Raji (cell line): ENCODE data around the gene IPCEF1.

Source experiments
- POLR2A ChIP-seq: IDR thresholded peaks from 2 replicates; pipeline ENCODE4 v1.6.1; 2011; ENCODE audit warnings: low read depth, low read length, control low read depth; ENCODE audit not compliant: insufficient read depth

The IPCEF1 gene

GRCh38 chr6:154382740-154383139, 26.1 kb upstream of the IPCEF1 start:
- TF ChIP-seq POLR2A = no peak

GRCh38 chr6:154381548-154381947, 24.9 kb upstream of the IPCEF1 start:
- no peak for TF ChIP-seq POLR2A

GRCh38 chr6:154380741-154381140, 24.1 kb upstream of the IPCEF1 start:
- TF ChIP-seq POLR2A = no peak

- TF ChIP-seq POLR2A = no peak
These were observed 23.0 kb upstream of the IPCEF1 start for GRCh38 chr6:154379585-154379984.

- no peak for TF ChIP-seq POLR2A
These were observed 21.9 kb upstream of the IPCEF1 start for GRCh38 chr6:154378518-154378917.

GRCh38 chr6:154377726-154378125, 21.1 kb upstream of the IPCEF1 start:
- no peak for TF ChIP-seq POLR2A

GRCh38 chr6:154373971-154374370, 17.4 kb upstream of the IPCEF1 start:
- TF ChIP-seq POLR2A = no peak

GRCh38 chr6:154371281-154371680, 14.7 kb upstream of the IPCEF1 start:
- no peak for TF ChIP-seq POLR2A

- TF ChIP-seq POLR2A = no peak
These were observed 13.9 kb upstream of the IPCEF1 start for GRCh38 chr6:154370545-154370944.

- TF ChIP-seq POLR2A = no peak
These were observed 11.5 kb upstream of the IPCEF1 start for GRCh38 chr6:154367839-154368695.

GRCh38 chr6:154367336-154367735, 10.7 kb upstream of the IPCEF1 start:
- no peak for TF ChIP-seq POLR2A

- no peak for TF ChIP-seq POLR2A
These were observed 7.2 kb upstream of the IPCEF1 start for GRCh38 chr6:154363821-154364220.

GRCh38 chr6:154361476-154361875, 4.9 kb upstream of the IPCEF1 start:
- no peak for TF ChIP-seq POLR2A

- no peak for TF ChIP-seq POLR2A
These were observed 3.9 kb upstream of the IPCEF1 start for GRCh38 chr6:154360476-154360875.

- TF ChIP-seq POLR2A = no peak
These were observed 3.1 kb upstream of the IPCEF1 start for GRCh38 chr6:154359679-154360078.

- no peak for TF ChIP-seq POLR2A
These were observed 2.6 kb upstream of the IPCEF1 start for GRCh38 chr6:154359161-154359574.
